GM19455 (cell line): ENCODE results near the gene CACNA2D3.

ENCODE experiments used
- ATAC-seq: cut with Tn5 transposase; IDR thresholded peaks from one replicate; pipeline ENCODE4 v1.9.1; 2021; ENCODE audit not compliant: unreplicated experiment

CACNA2D3 gene

GRCh38 chr3:54264050-54264449 lies 141.7 kb downstream of the CACNA2D3 start:
- no peak for ATAC-seq

DNA sequence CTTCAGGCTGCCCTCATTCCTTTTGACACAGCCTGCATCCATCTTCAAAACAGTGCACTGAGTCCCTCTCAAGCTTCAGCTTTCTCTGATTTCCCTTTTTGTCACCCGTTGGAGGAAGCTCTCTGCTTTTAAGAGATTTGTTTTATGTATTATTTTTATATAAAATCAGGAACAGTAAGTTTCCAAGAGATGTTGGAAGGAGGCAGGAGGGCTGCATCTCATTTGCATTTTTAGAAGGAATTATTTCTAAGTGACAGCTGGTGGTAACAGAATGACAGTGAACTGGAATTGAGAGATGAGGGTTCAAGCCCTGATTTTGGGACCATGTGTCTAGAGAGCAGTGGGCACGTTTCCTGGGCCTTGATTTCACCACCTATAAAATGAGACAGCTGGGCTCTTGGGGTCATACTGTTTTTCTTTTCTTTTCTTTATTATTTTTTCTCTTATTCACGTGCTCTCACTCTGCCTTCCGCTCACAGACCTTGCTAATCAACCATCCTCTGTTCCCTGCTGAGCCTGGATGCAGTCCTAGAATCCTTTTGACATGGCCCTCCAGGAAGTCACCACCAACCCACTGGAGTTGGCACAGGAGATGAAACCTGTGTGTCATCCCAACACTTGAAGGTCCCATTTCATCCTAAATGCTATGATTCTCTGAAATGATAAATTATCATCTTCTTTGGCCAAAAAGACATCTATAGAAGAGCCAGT lies 148.6 kb downstream of the CACNA2D3 start:
- no peak for ATAC-seq

DNA sequence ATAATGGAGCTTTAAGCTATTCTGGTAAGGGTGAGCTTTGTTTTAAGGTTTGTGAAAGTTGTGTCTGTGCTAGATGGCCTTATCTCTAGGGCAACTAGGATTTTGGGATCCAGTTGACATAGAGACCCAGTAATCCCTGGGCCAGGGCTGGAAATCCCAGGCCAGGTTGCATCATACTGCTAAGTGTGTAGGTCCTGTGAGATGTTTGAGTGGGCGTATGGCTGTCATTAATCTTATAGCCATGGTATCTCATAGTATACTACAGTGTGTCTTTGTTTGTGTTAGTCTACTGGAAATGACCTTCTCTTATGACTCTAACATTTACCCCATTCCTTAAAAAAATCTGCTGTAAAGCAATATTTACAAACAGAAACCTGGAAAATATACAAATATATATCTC lies 151.4 kb downstream of the CACNA2D3 start:
- no peak for ATAC-seq

DNA sequence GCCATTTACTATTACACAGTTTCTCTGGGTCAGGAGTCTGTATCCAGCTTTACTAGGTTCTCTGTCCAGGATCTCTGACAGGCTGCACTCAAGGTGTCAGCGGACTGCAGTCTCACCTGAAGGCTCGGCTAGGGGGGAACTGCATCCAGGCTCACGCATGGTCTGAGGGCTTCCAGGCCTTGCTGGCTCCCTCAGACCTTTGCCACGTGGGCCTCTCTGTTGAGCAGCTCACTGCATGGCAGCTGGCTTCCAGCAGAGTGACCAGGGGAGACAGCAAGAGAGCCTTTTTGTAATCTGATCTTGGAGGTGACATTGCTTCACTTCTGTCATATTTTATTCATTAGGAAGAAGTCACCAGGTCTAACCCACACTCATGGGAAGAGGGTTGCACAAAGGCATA lies 152.3 kb downstream of the CACNA2D3 start:
- ATAC-seq = no peak

- ATAC-seq = no peak
Measured at GRCh38 chr3:54279005-54279583, 156.7 kb downstream of the CACNA2D3 start.

DNA sequence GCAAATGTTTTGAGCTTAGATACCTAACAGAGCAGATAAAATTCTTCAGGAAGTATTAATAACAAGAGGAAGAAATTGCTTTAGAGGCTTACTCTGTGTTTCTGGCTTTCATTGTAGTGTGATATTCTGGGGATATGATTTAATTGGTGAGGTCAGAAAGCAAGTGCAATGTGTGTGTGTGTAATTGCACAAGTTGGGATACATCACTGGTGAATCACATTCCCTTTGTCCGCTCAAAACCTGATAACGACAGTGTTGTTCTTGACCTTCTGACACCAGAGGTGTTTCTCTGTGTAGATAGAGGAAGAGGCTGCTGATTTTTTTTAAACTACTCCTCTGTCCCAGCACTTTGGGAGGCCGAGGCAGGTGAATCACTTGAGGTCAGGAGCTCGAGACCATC lies 161.1 kb downstream of the CACNA2D3 start:
- ATAC-seq = no peak

- no peak for ATAC-seq
Measured at GRCh38 chr3:54294214-54294613, 171.9 kb downstream of the CACNA2D3 start.

DNA sequence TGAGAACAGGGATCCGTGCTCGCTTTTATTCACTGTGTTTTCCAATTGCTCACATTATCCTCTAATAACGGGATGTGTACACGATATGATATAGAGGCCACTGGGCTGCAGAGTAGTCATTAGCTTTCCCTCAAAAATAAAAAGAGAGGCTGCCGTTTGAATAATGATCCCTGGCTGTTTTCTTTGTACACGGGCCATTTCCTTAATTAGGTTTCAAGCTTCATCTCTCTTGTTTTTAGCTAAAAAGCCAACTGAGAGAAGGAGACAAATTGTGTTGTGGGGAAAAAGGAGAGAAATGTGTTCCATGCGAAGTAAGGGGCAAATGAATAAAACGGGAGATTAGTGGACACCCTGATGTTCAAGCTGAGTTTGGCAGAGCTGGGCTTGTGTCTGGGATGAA lies 174.2 kb downstream of the CACNA2D3 start:
- ATAC-seq = no peak

GRCh38 chr3:54299169-54299935 lies 177.0 kb downstream of the CACNA2D3 start:
- ATAC-seq = no peak

GRCh38 chr3:54303517-54304375 lies 181.4 kb downstream of the CACNA2D3 start:
- ATAC-seq = no peak

DNA sequence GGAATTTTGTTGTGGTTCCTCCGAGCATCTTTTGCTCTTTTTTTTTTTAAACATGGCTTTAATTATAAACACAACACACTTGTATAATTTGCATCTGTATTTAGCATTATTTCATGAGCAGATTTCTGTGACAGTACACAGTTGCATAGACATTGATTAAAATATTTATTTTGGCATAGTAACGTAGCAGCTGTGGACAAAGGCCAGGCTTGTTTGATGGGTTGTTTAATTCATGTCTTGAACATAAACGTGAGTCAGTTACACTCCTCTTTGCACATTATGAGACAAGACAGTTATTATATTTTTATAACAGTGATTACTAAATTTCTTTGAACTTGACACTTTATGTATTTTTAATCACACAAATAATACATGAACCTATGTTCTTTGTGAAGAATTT lies 182.5 kb downstream of the CACNA2D3 start:
- ATAC-seq = no peak

DNA sequence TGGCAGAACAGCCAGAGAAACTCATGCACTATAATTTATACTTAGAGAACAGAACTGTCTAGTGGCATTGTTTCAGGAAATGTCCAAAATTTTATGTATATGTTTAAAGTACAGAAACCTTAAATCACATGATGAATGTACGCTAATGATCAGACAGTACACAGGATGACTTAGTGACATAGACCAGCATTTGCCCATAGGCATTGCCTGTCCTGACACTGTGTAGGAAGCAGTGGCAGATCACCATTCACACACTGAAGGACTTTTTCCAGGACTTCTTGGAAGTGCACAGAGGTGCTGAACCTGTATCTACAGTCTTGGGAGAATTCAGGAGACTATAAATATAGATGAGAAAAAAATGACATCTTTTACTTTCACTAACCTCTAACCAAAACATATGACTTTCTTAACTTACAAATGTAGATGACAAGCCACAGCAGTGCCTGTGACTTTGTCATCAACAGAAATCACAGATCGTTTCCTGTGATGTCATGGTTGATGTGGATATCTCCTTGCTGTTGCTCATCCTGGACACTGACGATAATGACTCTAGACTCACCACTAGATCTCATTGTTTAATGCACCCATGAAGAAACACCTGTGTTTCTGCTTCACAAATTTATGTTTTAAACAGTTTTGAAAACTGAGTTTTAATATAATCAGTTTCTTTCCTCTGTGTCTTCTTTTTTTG lies 183.2 kb downstream of the CACNA2D3 start:
- no peak for ATAC-seq

DNA sequence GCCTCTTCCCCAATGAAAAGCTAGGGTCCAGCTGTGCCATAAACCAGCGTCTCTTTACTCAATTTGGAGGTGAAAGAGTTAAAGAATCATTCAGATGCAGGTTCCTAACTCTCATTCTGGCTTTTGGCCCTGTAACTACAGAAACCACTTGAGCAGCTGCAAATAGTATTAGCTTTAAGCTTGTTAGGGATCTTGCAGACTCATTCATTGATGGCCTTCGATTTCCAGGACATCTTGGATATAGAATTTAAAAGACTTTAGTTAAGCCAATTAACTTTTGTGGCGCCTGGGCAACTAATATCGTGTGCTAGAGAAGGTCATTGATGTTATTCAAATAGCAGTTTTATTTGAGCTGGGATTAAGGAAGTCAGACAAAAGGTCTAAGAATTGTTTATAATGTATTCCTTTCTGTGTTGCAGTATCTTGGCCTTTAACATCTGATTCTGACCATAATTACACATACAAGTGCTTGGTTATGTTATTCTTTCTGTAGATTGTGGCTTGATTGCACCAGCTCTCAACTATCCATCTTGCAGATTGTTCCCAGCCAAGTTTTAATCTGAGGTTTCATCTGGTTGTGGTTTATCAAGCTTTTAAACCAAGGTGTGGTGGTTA lies 185.3 kb downstream of the CACNA2D3 start:
- ATAC-seq = no peak

- no peak for ATAC-seq
Measured at GRCh38 chr3:54309601-54310000, 187.2 kb downstream of the CACNA2D3 start.

- no peak for ATAC-seq
Measured at GRCh38 chr3:54311211-54311747, 188.9 kb downstream of the CACNA2D3 start.

DNA sequence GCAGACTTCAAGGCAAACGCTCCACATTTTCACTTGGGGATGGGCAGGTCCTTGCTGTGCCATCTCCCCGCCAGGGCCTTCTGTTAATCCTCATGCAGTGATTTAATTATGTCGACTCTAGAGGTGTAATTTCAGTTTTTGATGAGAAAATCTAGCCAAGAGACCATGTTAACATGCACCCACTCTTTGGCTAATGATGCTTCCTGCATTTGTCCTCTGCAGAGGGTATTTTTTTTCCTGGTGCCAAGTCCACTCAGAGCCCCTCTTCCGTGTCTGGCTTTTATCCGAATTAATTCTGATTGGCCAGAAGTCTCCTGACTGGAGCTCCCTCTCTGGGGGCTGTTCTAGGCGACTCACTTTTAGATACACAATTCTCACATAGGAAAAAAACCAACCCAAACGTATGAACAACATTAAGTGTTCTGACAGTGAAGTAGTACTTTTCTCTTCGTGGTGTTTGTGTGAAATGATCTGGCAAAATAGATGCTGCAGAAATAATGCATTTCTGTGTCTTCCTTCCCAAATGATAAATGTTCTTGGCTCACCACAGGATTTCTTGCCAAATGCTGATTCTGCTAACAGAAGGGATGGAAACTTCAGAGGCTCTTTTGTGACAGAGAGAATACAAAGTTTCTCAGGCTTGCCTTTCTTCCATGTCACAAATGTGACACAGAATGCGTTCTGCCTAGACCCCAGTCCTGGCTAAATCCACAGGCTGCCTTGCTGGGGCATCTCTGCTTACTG lies 190.0 kb downstream of the CACNA2D3 start:
- no peak for ATAC-seq

DNA sequence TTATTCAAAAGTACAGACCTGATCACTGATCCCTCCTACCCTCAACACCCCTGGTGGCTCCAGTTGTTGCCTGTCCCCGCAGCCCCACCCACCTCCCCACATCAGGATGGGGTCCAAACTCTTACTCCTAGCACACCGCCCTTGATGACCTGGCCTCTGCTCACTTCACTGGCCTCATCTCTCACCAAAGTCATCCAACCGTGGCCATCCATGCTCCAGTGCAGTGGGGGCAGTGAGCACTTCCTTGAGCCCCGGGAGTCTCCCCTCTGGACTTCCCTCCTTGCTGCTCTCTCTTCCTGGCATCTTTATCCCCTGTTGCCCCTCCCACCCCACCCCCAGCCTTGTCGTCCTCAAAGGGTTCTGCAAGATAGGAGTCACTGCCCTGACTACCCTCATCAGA lies 191.1 kb downstream of the CACNA2D3 start:
- ATAC-seq = no peak

DNA sequence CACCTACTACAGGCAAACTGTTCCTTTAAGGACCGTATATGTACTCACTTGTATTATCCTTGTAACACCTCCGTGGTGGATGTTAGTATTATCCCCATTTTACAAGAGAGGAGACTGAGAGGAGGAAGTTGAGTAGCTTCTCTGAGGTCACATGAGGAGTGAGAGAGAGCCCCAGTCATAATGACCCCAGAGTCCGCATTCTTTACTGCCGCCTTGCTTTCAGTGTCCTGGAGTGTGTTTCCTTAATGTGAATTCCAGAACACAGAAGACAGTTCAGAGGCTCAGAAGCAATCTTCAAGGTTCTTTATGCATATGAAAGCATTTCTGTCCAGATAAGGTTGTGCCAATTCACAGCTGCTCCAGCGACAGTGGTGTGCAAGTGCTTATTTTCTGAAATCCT lies 199.2 kb downstream of the CACNA2D3 start:
- ATAC-seq = no peak

GRCh38 chr3:54322354-54322753 lies 200.0 kb downstream of the CACNA2D3 start:
- ATAC-seq = no peak
